GM10248 (cell line): ENCODE measurements around the gene HPSE2.

Source experiments
- CTCF ChIA-PET: fragments of 300-600 bp; sonication (Branson Sonifier 250); formaldehyde crosslinking; extraction: SDS; loops from one replicate; lab custom pipeline; 2021; ENCODE audit warnings: antibody characterized with exemption; lab: Yijun Ruan, JAX
- POLR2A ChIA-PET: fragments of 350-650 bp; sonication (Branson Sonifier 250); formaldehyde crosslinking; extraction: SDS; loops from one replicate; lab custom pipeline; 2020; ENCODE audit warnings: antibody characterized with exemption; lab: Yijun Ruan, JAX
- DNase-seq: peaks from one replicate; pipeline ENCODE4 v3.0.0; 2012; ENCODE audit errors: extremely low spot score
- CTCF ChIP-seq: IDR thresholded peaks from 2 replicates; pipeline ENCODE4 v1.5.1; 2012; ENCODE audit warnings: mild to moderate bottlenecking, low read depth; ENCODE audit errors: extremely low read depth, missing control alignments, control extremely low read depth

The HPSE2 gene

GRCh38 chr10:99041468-99041867, 194.2 kb downstream of the HPSE2 start:
- TF ChIP-seq CTCF = no peak
- no peak for DNase-seq
- CTCF ChIA-PET = interaction anchor here (0.7 to 1.7 kb wide), 2 partner anchors 10 to 48 kb away, joined by 3 to 4 read pairs; no protein-coding TSS in a partner anchor
- POLR2A ChIA-PET = no interaction called here

- no peak for DNase-seq
- ChIA-PET POLR2A (no interaction called here), CTCF (no interaction called here)
- TF ChIP-seq CTCF = no peak
Observed at GRCh38 chr10:99013885-99014284, 221.8 kb downstream of the HPSE2 start.

GRCh38 chr10:99010286-99010685, 225.4 kb downstream of the HPSE2 start:
- CTCF ChIA-PET = no interaction called here
- no peak for DNase-seq
- POLR2A ChIA-PET = no interaction called here
- no peak for TF ChIP-seq CTCF

GRCh38 chr10:99008054-99008453, 227.6 kb downstream of the HPSE2 start:
- no peak for DNase-seq
- POLR2A ChIA-PET = no interaction called here
- no peak for TF ChIP-seq CTCF

GRCh38 chr10:99007457-99007856, 228.2 kb downstream of the HPSE2 start:
- TF ChIP-seq CTCF = no peak
- no peak for DNase-seq
- ChIA-PET POLR2A (no interaction called here), CTCF (no interaction called here)

More at GRCh38 chr10:99008054-99008453, 227.6 kb downstream of the HPSE2 start:
- CTCF ChIA-PET = no interaction called here

GRCh38 chr10:99005254-99005653, 230.4 kb downstream of the HPSE2 start:
- no peak for DNase-seq
- ChIA-PET CTCF (no interaction called here), POLR2A (no interaction called here)
- no peak for TF ChIP-seq CTCF

GRCh38 chr10:99004738-99005137, 230.9 kb downstream of the HPSE2 start:
- no peak for DNase-seq
- ChIA-PET CTCF (no interaction called here), POLR2A (no interaction called here)
- TF ChIP-seq CTCF = no peak
